Measurements from ENCODE around the gene SLAIN1. TPM values are rescaled to one million over a fixed set of nuclear protein-coding genes. Genes with fewer than 3 reads are reported as not detected.

SLAIN1 gene
- total RNA-seq, 2 donors from 2014 or later = 14.8 to 20.0 TPM

Small RNA genes lying within 50 kb of the gene (microRNA-seq; reads per million reads assigned to microRNA genes)
- 0 reads per million in 2 donors for gene MIR3665 (ENCODE audit: borderline number of aligned reads in 2 of 2, borderline replicate concordance in 2 of 2)

Small RNA genes lying within 50 kb of the gene (small RNA-seq; reads per million reads assigned to genes)
- gene MIR3665 (not detected), gene SPTLC1P5 (not detected)

Other genes starting within 250 kb of the SLAIN1 start
- not detected for gene SCEL, start 162.0 kb upstream of the SLAIN1 start, total RNA-seq
- 10 to 100 TPM; 23.1 to 28.7 TPM for gene EDNRB, start 221.1 kb downstream of the SLAIN1 start, total RNA-seq

Measured in body of pancreas (tissue), 4 donors.